BJ (cell line): Measurements from ENCODE around the gene SYTL1. TPM values are rescaled to one million over a fixed set of nuclear protein-coding genes. Genes with fewer than 3 reads are reported as not detected.

Experiments
- CTCF ChIA-PET: fragments of 350-600 bp; formaldehyde crosslinking; extraction: SDS; loops from one replicate; lab custom pipeline; 2021; ENCODE audit warnings: antibody characterized with exemption, inconsistent platforms; lab: Yijun Ruan, JAX
- POLR2A ChIA-PET: fragments of 300-600 bp; sonication (Branson Sonifier 250); formaldehyde crosslinking; extraction: SDS; loops from one replicate; lab custom pipeline; 2021; ENCODE audit warnings: antibody characterized with exemption; lab: Charles Lee
- DNase-seq: peaks from one replicate; pipeline ENCODE4 v3.0.0-alpha.2; 2011; ENCODE audit warnings: low read depth
- H3K27me3 ChIP-seq: 2 replicates; pipeline ENCODE4 v1.6.0; 2011; ENCODE audit warnings: low read length; ENCODE audit not compliant: control insufficient read depth, insufficient read depth
- H3K36me3 ChIP-seq: 2 replicates; pipeline ENCODE4 v1.5.1; 2011; ENCODE audit warnings: low read length; ENCODE audit not compliant: control insufficient read depth, insufficient read depth
- H3K4me3 ChIP-seq: 2 replicates; pipeline ENCODE4 v1.5.1; 2011; ENCODE audit warnings: low read depth, mild to moderate bottlenecking, control low read depth, low read length
- CTCF ChIP-seq: IDR thresholded peaks from 2 replicates; pipeline ENCODE4 v1.5.1; 2011; ENCODE audit warnings: low read depth, mild to moderate bottlenecking, control low read depth, inconsistent platforms, low read length, moderate library complexity; ENCODE audit not compliant: insufficient read depth
- polyA plus RNA-seq: library from polyadenylated mRNA; depleted of rRNA; stranded (reverse); fragments of >200 nt; gene quantifications from 2 replicates; pipeline ENCODE4 v1.2.3, GENCODE V29; 2011

The SYTL1 gene
- polyA plus RNA-seq, 1 experiment = 0.23 TPM

- H3K4me3 ChIP-seq = no peak overlapping the region
- POLR2A ChIA-PET = no interaction called here
- H3K27me3 ChIP-seq = no peaks in the 10 kb centered on the region
- peaks cover 38% of the 10 kb centered on the region for H3K36me3 ChIP-seq
- no peak for DNase-seq
- no peak for TF ChIP-seq CTCF
- CTCF ChIA-PET = interaction anchor here (1.8 to 6.1 kb wide), 4 partner anchors 28 to 61 kb away, joined by 5 to 60 read pairs (median 14); no protein-coding TSS in a partner anchor
These were observed 18.6 kb downstream of the SYTL1 start for GRCh38 chr1:27360159-27361043.

- no peak for TF ChIP-seq CTCF
- ChIA-PET CTCF (interaction anchor here (1.4 to 3.1 kb wide), 4 partner anchors 8 to 61 kb away, joined by 3 to 15 read pairs (median 8); no protein-coding TSS in a partner anchor), POLR2A (no interaction called here)
These were observed 19.2 kb downstream of the SYTL1 start for GRCh38 chr1:27361044-27361402.

GRCh38 chr1:27361553-27361952 lies 19.7 kb downstream of the SYTL1 start:
- Histone ChIP-seq H3K4me3 (no peak overlapping the region), H3K36me3 (peaks cover 32% of the 10 kb centered on the region), H3K27me3 (no peaks in the 10 kb centered on the region)
- DNase-seq = no peak
- TF ChIP-seq CTCF = no peak
- POLR2A ChIA-PET = no interaction called here
- CTCF ChIA-PET = interaction anchor here (0.5 to 3.1 kb wide), 6 partner anchors 9 to 62 kb away, joined by 3 to 15 read pairs (median 5); no protein-coding TSS in a partner anchor

More at GRCh38 chr1:27361044-27361402, 19.2 kb downstream of the SYTL1 start:
- H3K4me3 ChIP-seq = no peak overlapping the region
- no peak for DNase-seq
- peaks cover 34% of the 10 kb centered on the region for H3K36me3 ChIP-seq
- H3K27me3 ChIP-seq = no peaks in the 10 kb centered on the region

- CTCF ChIA-PET = interaction anchor here (0.6 to 6.1 kb wide), 8 partner anchors 7 to 262 kb away, joined by 3 to 118 read pairs (median 7); partner anchors contain the start of gene GPR3
- H3K36me3 ChIP-seq = peaks cover 15% of the 10 kb centered on the region
- no peak for DNase-seq
- POLR2A ChIA-PET = no interaction called here
- H3K27me3 ChIP-seq = no peaks in the 10 kb centered on the region
- no peak for TF ChIP-seq CTCF
- no peak overlapping the region for H3K4me3 ChIP-seq
These were observed 22.2 kb downstream of the SYTL1 start for GRCh38 chr1:27363766-27364695.
